ENCODE data around the gene ASTN2.

- TF ChIP-seq CTCF (IDR thresholded peaks at IDR 0.05 in 2 of 3, conservative IDR thresholded peaks at IDR 0.05 in 1 of 3; ENCODE audit: borderline replicate concordance in 1 of 3, insufficient read depth in 1 of 3, low read depth in 2 of 3, low read length in 2 of 3) (no peak), CEBPB (IDR thresholded peaks at IDR 0.05; ENCODE audit: low read depth) (no peak), EZH2 (IDR thresholded peaks at IDR 0.05) (no peak), RAD21 (IDR thresholded peaks at IDR 0.05; ENCODE audit: low read depth) (no peak), POLR2A (IDR thresholded peaks at IDR 0.05; ENCODE audit: borderline replicate concordance, extremely low read depth, insufficient read depth, insufficient read length) (no peak), SIN3A (IDR thresholded peaks at IDR 0.05; ENCODE audit: low read depth) (no peak), REST (IDR thresholded peaks at IDR 0.05; ENCODE audit: low read depth) (no peak), EGR1 (IDR thresholded peaks at IDR 0.05; ENCODE audit: low read depth) (no peak), POLR2AphosphoS5 (IDR thresholded peaks at IDR 0.05; ENCODE audit: low read depth, low read length) (no peak), SP1 (IDR thresholded peaks at IDR 0.05; ENCODE audit: low read depth) (no peak), ZBTB33 (IDR thresholded peaks at IDR 0.05; ENCODE audit: extremely low read depth, insufficient replicate concordance, low read length) (no peak), ZNF274 (IDR thresholded peaks at IDR 0.05; ENCODE audit: low read depth, low read length) (no peak)
- TF ChIP-seq, protein P1, sequence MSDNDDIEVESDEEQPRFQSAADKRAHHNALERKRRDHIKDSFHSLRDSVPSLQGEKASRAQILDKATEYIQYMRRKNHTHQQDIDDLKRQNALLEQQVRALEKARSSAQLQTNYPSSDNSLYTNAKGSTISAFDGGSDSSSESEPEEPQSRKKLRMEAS (IDR thresholded peaks at IDR 0.05), result no peak
Measured at GRCh38 chr9:116897201-116897600, 517.7 kb downstream of the ASTN2 start.
